Naive thymus-derived CD4-positive, alpha-beta T cell (primary cell): ENCODE results near the gene SRGAP1. TPM values are rescaled to one million over a fixed set of nuclear protein-coding genes. Genes with fewer than 3 reads are reported as not detected.

Source experiments
- ATAC-seq: fragments of 150-1000 bp; cut with Tn5 transposase; 2 replicates; pipeline ENCODE4 v1.10.0; 2021; ENCODE audit warnings: mild to moderate bottlenecking, moderate library complexity
- CTCF ChIA-PET: fragments of 350-600 bp; sonication (Branson Sonifier 250); formaldehyde crosslinking; loops from one replicate; lab custom pipeline; 2021; ENCODE audit warnings: antibody characterized with exemption; lab: Charles Lee
- POLR2A ChIA-PET: fragments of 350-600 bp; sonication (Branson Sonifier 250); formaldehyde crosslinking; loops from one replicate; lab custom pipeline; 2021; ENCODE audit warnings: antibody characterized with exemption, inconsistent platforms; lab: Charles Lee
- DNase-seq, 9 donors: peaks; one replicate each; pipeline versions ENCODE4 v3.0.0 to v3.0.0-alpha.2; 2020 to 2022; ENCODE audit warnings: mixed read lengths in 1 of 9
- H3K27ac ChIP-seq: one replicate; pipeline ENCODE4 v1.7.0; 2013; ENCODE audit warnings: mild to moderate bottlenecking, low read depth, low read length, moderate library complexity
- H3K27me3 ChIP-seq, 2 donors: one replicate each; pipeline ENCODE4 v1.7.0; 2013; ENCODE audit warnings: low read length in 2 of 2, mild to moderate bottlenecking in 2 of 2, moderate library complexity in 2 of 2; ENCODE audit not compliant: control insufficient read depth in 2 of 2, insufficient read depth in 2 of 2
- H3K36me3 ChIP-seq, 3 experiments: 1 replicate in 2 of 3; 2 replicates in 1 of 3; pipeline ENCODE4 v1.7.0; 2013; ENCODE audit warnings: low read length in 3 of 3, mild to moderate bottlenecking in 3 of 3, moderate library complexity in 1 of 3; ENCODE audit not compliant: insufficient read depth in 3 of 3, control insufficient read depth in 2 of 3
- H3K4me1 ChIP-seq, 2 donors: one replicate each; pipeline ENCODE4 v1.7.0; 2013; ENCODE audit warnings: low read length in 2 of 2, mild to moderate bottlenecking in 2 of 2, moderate library complexity in 1 of 2; ENCODE audit not compliant: control insufficient read depth in 2 of 2, insufficient read depth in 2 of 2
- H3K4me3 ChIP-seq: 2 replicates; pipeline ENCODE4 v1.7.0; 2013; ENCODE audit warnings: mild to moderate bottlenecking, low read length
- H3K9me3 ChIP-seq, 3 experiments: 1 replicate in 2 of 3; 2 replicates in 1 of 3; pipeline ENCODE4 v1.7.0; 2013; ENCODE audit warnings: low read length in 3 of 3; ENCODE audit not compliant: control insufficient read depth in 2 of 3
- H3K27ac Mint-ChIP-seq, 9 donors: one replicate each; pipeline ENCODE4 v1.8.0; 2020 to 2022; ENCODE audit warnings: mixed read lengths in 9 of 9, mild to moderate bottlenecking in 8 of 9, moderate library complexity in 5 of 9, inconsistent platforms in 2 of 9
- H3K27me3 Mint-ChIP-seq, 5 donors: one replicate each; pipeline ENCODE4 v1.8.0; 2021 to 2022; ENCODE audit warnings: mixed read lengths in 5 of 5, mild to moderate bottlenecking in 1 of 5
- H3K36me3 Mint-ChIP-seq, 5 donors: one replicate each; pipeline ENCODE4 v1.8.0; 2020 to 2022; ENCODE audit warnings: mixed read lengths in 5 of 5, mild to moderate bottlenecking in 3 of 5, inconsistent platforms in 1 of 5
- H3K4me1 Mint-ChIP-seq, 7 donors: one replicate each; pipeline ENCODE4 v1.8.0; 2020 to 2022; ENCODE audit warnings: mixed read lengths in 7 of 7, mild to moderate bottlenecking in 3 of 7, inconsistent platforms in 1 of 7
- H3K4me3 Mint-ChIP-seq, 10 donors: one replicate each; pipeline ENCODE4 v1.8.0; 2020 to 2022; ENCODE audit warnings: mild to moderate bottlenecking in 10 of 10, mixed read lengths in 10 of 10, moderate library complexity in 6 of 10, inconsistent platforms in 2 of 10
- H3K9me3 Mint-ChIP-seq, 11 donors: one replicate each; pipeline ENCODE4 v1.8.0; 2020 to 2022; ENCODE audit warnings: mixed read lengths in 11 of 11, mild to moderate bottlenecking in 4 of 11, inconsistent platforms in 1 of 11, moderate library complexity in 1 of 11
- intact Hi-C, 2 donors: fragments of 100-400 bp; cut with micrococcal nuclease; formaldehyde crosslinking; loops; one replicate each; pipeline ENCODE4 v1.15.1; 2023
- polyA plus RNA-seq, 2 donors: library from polyadenylated mRNA; unstranded; fragments of 300-500 nt; fragmentation: Illumina TruSeq; gene quantifications; one replicate each; pipeline ENCODE4 v1.2.3, GENCODE V29; 2021
- total RNA-seq, 6 experiments: library from RNA in 5 of 6; stranded (reverse) in 5 of 6; gene quantifications; 1 replicate in 5 of 6; 2 replicates in 1 of 6; pipeline ENCODE4 v1.2.3 and lab custom pipeline; 2021 to 2026

The SRGAP1 gene
- total and polyA plus RNA-seq, 7 experiments from 2014 or later: 0.01 to 0.47 (median 0.08) TPM

DNA sequence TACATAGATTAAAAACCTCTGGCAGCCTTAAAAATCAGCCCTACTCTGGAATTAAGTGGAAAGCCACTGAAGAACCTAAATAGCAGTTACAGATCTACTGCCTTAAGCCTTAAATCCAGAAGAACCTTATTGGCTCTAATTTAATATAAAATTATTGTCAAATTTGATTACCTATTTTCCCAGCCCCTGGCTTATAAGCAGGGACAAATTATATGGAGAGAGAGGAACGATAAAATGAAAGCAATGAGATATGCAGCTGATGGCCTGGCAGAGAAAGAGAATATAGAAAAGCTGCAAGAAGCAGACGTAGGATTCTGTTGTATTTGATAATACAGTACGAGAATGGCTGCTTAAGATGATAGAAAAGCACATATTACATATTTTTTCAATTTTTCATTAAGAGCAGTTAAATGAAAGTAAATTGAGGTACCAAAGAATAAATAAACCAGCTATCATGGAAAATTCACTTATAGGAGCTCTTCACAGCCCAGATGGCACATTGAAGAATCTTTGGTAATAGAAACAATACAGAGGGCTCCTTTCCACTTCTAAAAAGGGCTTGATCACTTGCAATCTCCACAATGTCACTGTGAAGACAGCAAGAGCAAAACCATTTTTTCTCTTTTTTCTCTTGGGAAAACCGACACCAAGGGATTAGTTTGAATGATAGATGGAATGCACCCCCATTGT is 248.2 kb downstream of the SRGAP1 start:
- Histone ChIP-seq H3K27ac (no peak overlapping the region), H3K4me1 (no peaks in the 10 kb centered on the region), H3K4me3 (no peak overlapping the region), H3K27me3 (no peaks in the 10 kb centered on the region), H3K36me3 (no peaks in the 10 kb centered on the region), H3K9me3 (no peaks in the 10 kb centered on the region)
- no peaks in the 10 kb centered on the region for H3K36me3 Mint-ChIP-seq
- DNase-seq: no peak
- H3K27ac Mint-ChIP-seq: no peak overlapping the region
- CTCF ChIA-PET: no interaction called here
- ATAC-seq: no peak
- H3K4me1 Mint-ChIP-seq: peaks cover 0 to 5% (median 0%) of the 10 kb centered on the region in 7 donors
- H3K9me3 Mint-ChIP-seq: no peaks in the 10 kb centered on the region
- POLR2A ChIA-PET: no interaction called here
- intact Hi-C loops: no loop called here
- H3K27me3 Mint-ChIP-seq: peaks cover 0 to 8% (median 8%) of the 10 kb centered on the region in 5 donors
- H3K4me3 Mint-ChIP-seq: no peak overlapping the region

- H3K4me1 ChIP-seq: no peaks in the 10 kb centered on the region
- H3K4me3 ChIP-seq: no peak overlapping the region
- H3K4me3 Mint-ChIP-seq: no peak overlapping the region
- H3K9me3 ChIP-seq: no peaks in the 10 kb centered on the region
- ChIA-PET POLR2A (no interaction called here), CTCF (no interaction called here)
- peaks cover 0 to under 1% (median 0%) of the 10 kb centered on the region in 5 donors for H3K36me3 Mint-ChIP-seq
- intact Hi-C loops: no loop called here
- no peak overlapping the region for H3K27ac ChIP-seq
- peaks cover 0 to 1% (median 0%) of the 10 kb centered on the region in 11 donors for H3K9me3 Mint-ChIP-seq
- ATAC-seq (no peak), DNase-seq (no peak)
- H3K27me3 ChIP-seq: no peaks in the 10 kb centered on the region
- H3K36me3 ChIP-seq: no peaks in the 10 kb centered on the region
- H3K4me1 Mint-ChIP-seq: no peaks in the 10 kb centered on the region
- H3K27me3 Mint-ChIP-seq: peaks cover 6 to 14% (median 9%) of the 10 kb centered on the region in 5 donors
- H3K27ac Mint-ChIP-seq: no peak overlapping the region
Observed at GRCh38 chr12:64093689-64094088, 249.2 kb downstream of the SRGAP1 start.

- H3K36me3 Mint-ChIP-seq: peaks cover 0 to 3% (median 0%) of the 10 kb centered on the region in 5 donors
- Histone ChIP-seq H3K4me1 (no peaks in the 10 kb centered on the region), H3K27me3 (no peaks in the 10 kb centered on the region), H3K36me3 (no peaks in the 10 kb centered on the region), H3K4me3 (no peak overlapping the region), H3K27ac (no peak overlapping the region), H3K9me3 (no peaks in the 10 kb centered on the region)
- H3K27me3 Mint-ChIP-seq: peaks cover 3 to 27% (median 16%) of the 10 kb centered on the region in 5 donors
- POLR2A ChIA-PET: no interaction called here
- H3K4me1 Mint-ChIP-seq: no peaks in the 10 kb centered on the region
- ATAC-seq (no peak), DNase-seq (no peak)
- H3K4me3 Mint-ChIP-seq: no peak overlapping the region
- CTCF ChIA-PET: no interaction called here
- intact Hi-C loops: no loop called here
- peaks cover 0 to 4% (median 0%) of the 10 kb centered on the region in 11 donors for H3K9me3 Mint-ChIP-seq
- H3K27ac Mint-ChIP-seq: no peak overlapping the region
Observed at GRCh38 chr12:64097366-64098105, 253.0 kb downstream of the SRGAP1 start.

DNA sequence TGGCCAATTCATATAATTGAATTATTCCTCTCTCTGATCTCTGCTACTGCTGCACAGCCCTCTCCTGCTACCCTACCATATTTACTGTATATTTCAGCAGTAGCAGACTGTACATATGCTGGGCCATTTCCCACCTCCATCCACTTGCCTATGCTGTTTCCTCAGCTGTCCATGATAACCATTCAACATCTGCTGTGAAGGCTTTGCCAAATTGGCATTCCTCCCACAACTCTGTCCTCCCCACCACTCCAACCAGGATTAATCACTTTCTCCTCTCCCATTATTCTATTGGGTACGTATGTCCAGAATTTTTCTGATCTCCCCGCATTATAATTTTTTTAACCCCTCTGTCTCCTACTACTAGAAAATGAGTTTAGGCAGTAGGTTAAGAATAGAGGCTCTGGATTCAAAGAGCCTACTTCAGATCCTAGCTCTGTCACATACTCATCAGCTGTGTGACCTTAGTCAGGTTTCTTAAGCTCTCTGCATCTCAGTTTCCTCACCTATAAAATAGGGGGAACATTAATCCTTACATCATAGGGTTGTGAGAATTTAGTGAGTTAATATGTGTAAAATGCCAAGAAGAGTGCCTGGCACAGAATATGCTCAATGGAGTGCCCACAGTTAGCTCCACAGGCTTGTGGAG is 254.3 kb downstream of the SRGAP1 start:
- intact Hi-C loops: no loop called here
- Histone ChIP-seq H3K4me3 (no peak overlapping the region), H3K4me1 (no peaks in the 10 kb centered on the region), H3K9me3 (no peaks in the 10 kb centered on the region), H3K27ac (no peak overlapping the region), H3K36me3 (no peaks in the 10 kb centered on the region), H3K27me3 (no peaks in the 10 kb centered on the region)
- H3K27ac Mint-ChIP-seq: no peak overlapping the region
- POLR2A ChIA-PET: no interaction called here
- ATAC-seq: no peak
- CTCF ChIA-PET: no interaction called here
- H3K36me3 Mint-ChIP-seq: peaks cover 0 to 3% (median 0%) of the 10 kb centered on the region in 5 donors
- no peak for DNase-seq
- no peak overlapping the region for H3K4me3 Mint-ChIP-seq
- no peaks in the 10 kb centered on the region for H3K4me1 Mint-ChIP-seq
- H3K9me3 Mint-ChIP-seq: peaks cover 0 to 4% (median 0%) of the 10 kb centered on the region in 11 donors
- peaks cover 3 to 27% (median 17%) of the 10 kb centered on the region in 5 donors for H3K27me3 Mint-ChIP-seq

- no peak for ATAC-seq
- POLR2A ChIA-PET: no interaction called here
- H3K9me3 Mint-ChIP-seq: peaks cover 0 to 4% (median 0%) of the 10 kb centered on the region in 11 donors
Observed at GRCh38 chr12:64099397-64099796, 254.9 kb downstream of the SRGAP1 start.

GRCh38 chr12:64102339-64102738 is 257.8 kb downstream of the SRGAP1 start:
- Histone ChIP-seq H3K9me3 (no peaks in the 10 kb centered on the region), H3K4me1 (no peaks in the 10 kb centered on the region), H3K27me3 (no peaks in the 10 kb centered on the region), H3K27ac (no peak overlapping the region), H3K36me3 (no peaks in the 10 kb centered on the region), H3K4me3 (no peak overlapping the region)
- ChIA-PET POLR2A (no interaction called here), CTCF (no interaction called here)
- no peak for ATAC-seq
- peaks cover 0 to 3% (median 0%) of the 10 kb centered on the region in 5 donors for H3K36me3 Mint-ChIP-seq
- H3K9me3 Mint-ChIP-seq: peaks cover 0 to 4% (median 0%) of the 10 kb centered on the region in 11 donors
- no peak overlapping the region for H3K4me3 Mint-ChIP-seq
- H3K27ac Mint-ChIP-seq: no peak overlapping the region
- DNase-seq: no peak
- peaks cover 8 to 33% (median 25%) of the 10 kb centered on the region in 5 donors for H3K27me3 Mint-ChIP-seq
- intact Hi-C loops: no loop called here
- H3K4me1 Mint-ChIP-seq: no peaks in the 10 kb centered on the region

More at GRCh38 chr12:64099397-64099796, 254.9 kb downstream of the SRGAP1 start:
- H3K27ac Mint-ChIP-seq: no peak overlapping the region
- peaks cover 3 to 27% (median 17%) of the 10 kb centered on the region in 5 donors for H3K27me3 Mint-ChIP-seq
- DNase-seq: no peak
- Histone ChIP-seq H3K27me3 (no peaks in the 10 kb centered on the region), H3K27ac (no peak overlapping the region), H3K4me1 (no peaks in the 10 kb centered on the region), H3K9me3 (no peaks in the 10 kb centered on the region), H3K4me3 (no peak overlapping the region), H3K36me3 (no peaks in the 10 kb centered on the region)
- H3K4me1 Mint-ChIP-seq: no peaks in the 10 kb centered on the region
- CTCF ChIA-PET: no interaction called here
- H3K4me3 Mint-ChIP-seq: no peak overlapping the region
- H3K36me3 Mint-ChIP-seq: peaks cover 0 to 3% (median 0%) of the 10 kb centered on the region in 5 donors
- intact Hi-C loops: no loop called here
